Measurements from ENCODE around the gene CRYBG1.

CRYBG1 gene

GRCh38 chr6:106440546-106440945 lies 80.0 kb downstream of the CRYBG1 start:
- ChIA-PET CTCF (interaction anchor here (1.1 to 17.7 kb wide), 3 partner anchors 9 to 539 kb away, joined by 3 to 292 read pairs (median 16); no protein-coding TSS in a partner anchor), POLR2A (no interaction called here)
- DNase-seq (ENCODE audit: extremely low spot score) = no peak
- TF ChIP-seq CTCF (IDR thresholded peaks at IDR 0.05; ENCODE audit: control extremely low read depth, extremely low read depth, low read depth, missing control alignments) = no peak

GRCh38 chr6:106442395-106442794 lies 81.9 kb downstream of the CRYBG1 start:
- POLR2A ChIA-PET = no interaction called here
- TF ChIP-seq CTCF (IDR thresholded peaks at IDR 0.05; ENCODE audit: control extremely low read depth, extremely low read depth, low read depth, missing control alignments) = no peak
- DNase-seq (ENCODE audit: extremely low spot score) = no peak
- CTCF ChIA-PET = interaction anchor here (0.8 to 17.7 kb wide), 11 partner anchors 9 to 555 kb away, joined by 3 to 292 read pairs (median 3); partner anchors contain the start of gene CRYBG1

- POLR2A ChIA-PET = no interaction called here
Measured at GRCh38 chr6:106444777-106445507, 84.4 kb downstream of the CRYBG1 start.

GRCh38 chr6:106445508-106445878 lies 85.0 kb downstream of the CRYBG1 start:
- CTCF ChIA-PET = interaction anchor here (0.7 to 17.7 kb wide), 42 partner anchors 10 to 601 kb away, joined by 3 to 292 read pairs (median 4); partner anchors contain the start of gene CRYBG1
- POLR2A ChIA-PET = no interaction called here
- TF ChIP-seq CTCF (IDR thresholded peaks at IDR 0.05; ENCODE audit: control extremely low read depth, extremely low read depth, low read depth, missing control alignments) = no peak
- DNase-seq (ENCODE audit: extremely low spot score) = no peak

More at GRCh38 chr6:106444777-106445507, 84.4 kb downstream of the CRYBG1 start:
- CTCF ChIA-PET = interaction anchor here (0.7 to 17.7 kb wide), 49 partner anchors 11 to 601 kb away, joined by 3 to 292 read pairs (median 4); partner anchors contain the start of gene CRYBG1
- TF ChIP-seq CTCF (IDR thresholded peaks at IDR 0.05; ENCODE audit: control extremely low read depth, extremely low read depth, low read depth, missing control alignments) = peak; percentile 70
- DNase-seq (ENCODE audit: extremely low spot score) = peak; percentile 64

- CTCF ChIA-PET = interaction anchor here (0.7 to 17.7 kb wide), 6 partner anchors 30 to 533 kb away, joined by 3 to 292 read pairs (median 5); no protein-coding TSS in a partner anchor
- POLR2A ChIA-PET = no interaction called here
- DNase-seq (ENCODE audit: extremely low spot score) = peak; percentile 20
- peak; percentile 32 for TF ChIP-seq CTCF (IDR thresholded peaks at IDR 0.05; ENCODE audit: control extremely low read depth, extremely low read depth, low read depth, missing control alignments)
Measured at GRCh38 chr6:106446287-106446885, 85.9 kb downstream of the CRYBG1 start.

GRCh38 chr6:106446983-106447382 lies 86.5 kb downstream of the CRYBG1 start:
- ChIA-PET CTCF (interaction anchor here (0.7 to 17.7 kb wide), 5 partner anchors 11 to 532 kb away, joined by 3 to 292 read pairs (median 3); no protein-coding TSS in a partner anchor), POLR2A (no interaction called here)
- DNase-seq (ENCODE audit: extremely low spot score) = no peak
- no peak for TF ChIP-seq CTCF (IDR thresholded peaks at IDR 0.05; ENCODE audit: control extremely low read depth, extremely low read depth, low read depth, missing control alignments)
